Thymus (tissue), 11 donors: ENCODE measurements around the gene MARS2. TPM values are rescaled to one million over a fixed set of nuclear protein-coding genes. Genes with fewer than 3 reads are reported as not detected.
"Not testable (repeated sequence)": the region's sequence is repeated elsewhere in the genome, so short reads cannot be mapped to it uniquely, and the experiment has no call there.

Source experiments
- DNase-seq, 9 donors: peaks; one replicate each; pipeline ENCODE4 v3.0.0-alpha.2; 2013; ENCODE audit warnings: low spot score in 9 of 9, low read depth in 6 of 9, missing footprints in 1 of 9
- H3K27ac ChIP-seq, 2 donors: one replicate each; pipeline ENCODE4 v1.5.1; 2013; ENCODE audit warnings: control low read depth in 1 of 2, low read depth in 1 of 2, low read length in 1 of 2, mild to moderate bottlenecking in 1 of 2, moderate library complexity in 1 of 2
- H3K27me3 ChIP-seq, 2 donors: one replicate each; pipeline ENCODE4 v1.5.1; 2013; ENCODE audit warnings: low read length in 1 of 2; ENCODE audit not compliant: control insufficient read depth in 2 of 2, insufficient read depth in 1 of 2
- H3K36me3 ChIP-seq, 2 donors: one replicate each; pipeline ENCODE4 v1.5.1; 2013; ENCODE audit warnings: low read length in 1 of 2, mild to moderate bottlenecking in 1 of 2, moderate library complexity in 1 of 2; ENCODE audit not compliant: control insufficient read depth in 2 of 2, insufficient read depth in 2 of 2
- H3K4me1 ChIP-seq, 2 donors: one replicate each; pipeline ENCODE4 v1.5.1; 2013; ENCODE audit warnings: low read length in 2 of 2; ENCODE audit not compliant: control insufficient read depth in 2 of 2, insufficient read depth in 2 of 2
- H3K4me3 ChIP-seq, 2 donors: one replicate each; pipeline ENCODE4 v1.5.1; 2013; ENCODE audit warnings: low read length in 2 of 2, control low read depth in 1 of 2, mild to moderate bottlenecking in 1 of 2
- H3K9me3 ChIP-seq, 2 donors: one replicate each; pipeline ENCODE4 v1.5.1; 2013; ENCODE audit warnings: low read length in 1 of 2, mild to moderate bottlenecking in 1 of 2; ENCODE audit not compliant: control insufficient read depth in 2 of 2, insufficient read depth in 1 of 2
- WGBS: extraction: QIAGEN DNeasy Blood & Tissue Kit; methylation state at CpG from one replicate; pipeline ENCODE4 v1.1.7; 2013; 5-methylcytosine and 5-hydroxymethylcytosine counted together
- polyA plus RNA-seq: library from polyadenylated mRNA; stranded (reverse); fragments of 200-250 nt; gene quantifications from one replicate; pipeline ENCODE4 v1.2.3, GENCODE V29; 2013
- total RNA-seq: library from RNA; stranded (reverse); fragments of 120-200 nt; gene quantifications from one replicate; pipeline ENCODE4 v1.2.4, GENCODE V29; 2013
- donor health status: healthy.

The MARS2 gene
- total and polyA plus RNA-seq, 2 donors: 3.3 to 4.9 TPM

DNA sequence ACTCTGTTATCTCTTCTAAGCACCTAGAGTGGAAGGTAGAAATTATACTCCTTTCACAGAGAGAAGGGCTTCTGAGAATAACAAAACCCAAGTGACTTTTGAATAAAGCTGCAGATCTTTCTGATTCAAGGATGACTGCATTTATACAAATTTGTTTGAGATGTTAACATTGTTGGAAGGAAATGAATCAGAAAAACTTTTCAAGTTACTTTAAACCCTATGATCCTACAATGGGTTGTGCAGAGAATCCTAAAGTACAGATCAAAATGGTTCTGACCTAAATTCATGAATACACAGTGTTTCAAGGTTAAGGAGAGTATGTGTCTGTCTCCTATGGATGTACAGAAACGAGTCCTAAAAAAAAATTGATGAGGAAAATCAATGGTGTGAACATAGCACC, 31.6 kb upstream of the MARS2 start:
- Histone ChIP-seq H3K4me3 (no peak overlapping the region), H3K27me3 (no peaks in the 10 kb centered on the region), H3K36me3 (no peaks in the 10 kb centered on the region), H3K4me1 (no peaks in the 10 kb centered on the region), H3K9me3 (no peaks in the 10 kb centered on the region), H3K27ac (no peak overlapping the region)
- DNase-seq: no peak
- WGBS: 87% methylated on average over 1 of the region's 1 CpG

- WGBS: 90% methylated on average over 1 of the region's 1 CpG
- DNase-seq: no peak
- H3K27ac ChIP-seq: no peak overlapping the region
Measured at GRCh38 chr2:197674060-197674459, 31.1 kb upstream of the MARS2 start.

GRCh38 chr2:197674591-197674990, 30.6 kb upstream of the MARS2 start:
- H3K27ac ChIP-seq: no peak overlapping the region
- DNase-seq: no peak
- 82% methylated on average over 3 of the region's 3 CpGs for WGBS

More at GRCh38 chr2:197674060-197674459, 31.1 kb upstream of the MARS2 start:
- Histone ChIP-seq H3K4me3 (no peak overlapping the region), H3K27me3 (no peaks in the 10 kb centered on the region), H3K9me3 (no peaks in the 10 kb centered on the region), H3K4me1 (no peaks in the 10 kb centered on the region), H3K36me3 (no peaks in the 10 kb centered on the region)

GRCh38 chr2:197675246-197675645, 29.9 kb upstream of the MARS2 start, which contains the start of gene RFTN2:
TSS of gene RFTN2 (minus strand) at chr2:197675587. CDS start at chr2:197675458, 129 bp downstream.
- DNase-seq: no peak
- H3K9me3 ChIP-seq: no peaks in the 10 kb centered on the region
- no peaks in the 10 kb centered on the region for H3K4me1 ChIP-seq
- H3K4me3 ChIP-seq: no peak within 1 kb of the TSS
- no peaks in the 10 kb centered on the region for H3K27me3 ChIP-seq
- H3K36me3 ChIP-seq: no peaks in the 10 kb centered on the region
- 94% methylated on average over 3 of the region's 3 CpGs for WGBS
- no peak within 1 kb of the TSS for H3K27ac ChIP-seq

More at GRCh38 chr2:197674591-197674990, 30.6 kb upstream of the MARS2 start:
- Histone ChIP-seq H3K27me3 (no peaks in the 10 kb centered on the region), H3K4me3 (no peak overlapping the region), H3K36me3 (no peaks in the 10 kb centered on the region), H3K4me1 (no peaks in the 10 kb centered on the region), H3K9me3 (no peaks in the 10 kb centered on the region)

GRCh38 chr2:197675711-197676188, 29.4 kb upstream of the MARS2 start:
- Histone ChIP-seq H3K4me3 (no peak overlapping the region), H3K36me3 (no peaks in the 10 kb centered on the region), H3K9me3 (no peaks in the 10 kb centered on the region), H3K27me3 (no peaks in the 10 kb centered on the region), H3K4me1 (no peaks in the 10 kb centered on the region), H3K27ac (no peak overlapping the region)
- 72% methylated on average over 6 of the region's 6 CpGs for WGBS
- DNase-seq: no peak

GRCh38 chr2:197677056-197677455, 28.1 kb upstream of the MARS2 start:
- DNase-seq: no peak
- Histone ChIP-seq H3K36me3 (no peaks in the 10 kb centered on the region), H3K4me3 (no peak overlapping the region), H3K27ac (no peak overlapping the region), H3K4me1 (no peaks in the 10 kb centered on the region), H3K9me3 (no peaks in the 10 kb centered on the region), H3K27me3 (no peaks in the 10 kb centered on the region)
- WGBS: 95% methylated on average over 3 of the region's 3 CpGs

DNA sequence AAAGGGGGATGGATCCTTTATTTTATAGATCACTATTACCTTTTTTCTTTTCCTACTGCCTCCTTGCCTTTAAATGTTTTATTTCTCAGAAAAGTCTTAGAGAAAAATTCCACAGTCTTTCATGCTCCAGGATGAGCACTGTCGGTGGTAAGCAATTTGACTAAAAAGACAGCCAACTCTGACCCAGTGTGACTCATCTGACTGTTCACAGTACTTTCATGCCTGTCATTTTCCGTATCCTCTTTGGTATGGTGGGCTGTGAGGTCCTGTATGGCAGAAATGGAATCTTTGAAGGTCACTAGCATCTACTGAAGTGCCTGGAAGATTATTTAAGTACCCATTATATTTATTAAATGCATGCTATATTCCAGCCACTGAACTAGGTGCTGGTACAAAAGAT, 27.7 kb upstream of the MARS2 start:
- WGBS: 94% methylated on average over 2 of the region's 2 CpGs

DNA sequence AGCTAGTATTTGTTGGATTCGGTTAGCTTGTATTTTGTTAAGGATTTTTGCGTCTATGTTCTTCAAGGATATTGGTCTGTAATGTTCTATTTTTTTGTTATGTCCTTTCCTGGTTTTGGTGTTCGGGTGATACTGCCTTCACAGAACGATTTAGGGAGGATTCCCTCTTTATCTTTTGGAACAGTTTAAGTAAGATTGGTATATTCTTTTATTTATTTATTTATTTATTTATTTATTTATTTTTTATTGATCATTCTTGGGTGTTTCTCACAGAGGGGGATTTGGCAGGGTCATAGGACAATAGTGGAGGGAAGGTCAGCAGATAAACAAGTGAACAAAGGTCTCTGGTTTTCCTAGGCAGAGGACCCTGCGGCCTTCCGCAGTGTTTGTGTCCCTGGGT, 10.0 kb upstream of the MARS2 start:
- H3K27ac ChIP-seq, H3K9me3 ChIP-seq, H3K4me1 ChIP-seq, DNase-seq, H3K27me3 ChIP-seq, H3K36me3 ChIP-seq, H3K4me3 ChIP-seq: not testable (repeated sequence)
- 98% methylated on average over 4 of the region's 6 CpGs for WGBS

More for the DNA sequence above, 27.7 kb upstream of the MARS2 start:
- Histone ChIP-seq H3K9me3 (no peaks in the 10 kb centered on the region), H3K27me3 (no peaks in the 10 kb centered on the region), H3K36me3 (no peaks in the 10 kb centered on the region), H3K4me1 (no peaks in the 10 kb centered on the region), H3K27ac (no peak overlapping the region), H3K4me3 (no peak overlapping the region)
- DNase-seq: no peak

DNA sequence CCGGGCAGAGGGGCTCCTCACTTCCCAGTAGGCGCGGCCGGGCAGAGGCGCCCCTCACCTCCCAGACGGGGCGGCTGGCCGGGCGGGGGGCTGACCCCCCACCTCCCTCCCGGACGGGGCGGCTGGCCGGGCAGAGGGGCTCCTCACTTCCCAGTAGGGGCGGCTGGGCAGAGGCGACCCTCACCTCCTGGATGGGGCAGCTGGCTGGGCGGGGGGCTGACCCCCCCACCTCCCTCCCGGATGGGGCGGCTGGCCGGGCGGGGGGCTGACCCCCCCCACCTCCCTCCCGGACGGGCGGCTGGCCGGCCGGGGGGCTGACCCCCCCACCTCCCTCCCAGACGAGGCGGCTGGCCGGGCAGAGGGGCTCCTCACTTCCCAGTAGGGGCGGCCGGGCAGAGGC, 9.2 kb upstream of the MARS2 start:
- not testable (repeated sequence) for DNase-seq, H3K9me3 ChIP-seq, H3K36me3 ChIP-seq, H3K4me3 ChIP-seq, H3K4me1 ChIP-seq, H3K27ac ChIP-seq, H3K27me3 ChIP-seq
- WGBS: over 99% methylated on average over 21 of the region's 30 CpGs

DNA sequence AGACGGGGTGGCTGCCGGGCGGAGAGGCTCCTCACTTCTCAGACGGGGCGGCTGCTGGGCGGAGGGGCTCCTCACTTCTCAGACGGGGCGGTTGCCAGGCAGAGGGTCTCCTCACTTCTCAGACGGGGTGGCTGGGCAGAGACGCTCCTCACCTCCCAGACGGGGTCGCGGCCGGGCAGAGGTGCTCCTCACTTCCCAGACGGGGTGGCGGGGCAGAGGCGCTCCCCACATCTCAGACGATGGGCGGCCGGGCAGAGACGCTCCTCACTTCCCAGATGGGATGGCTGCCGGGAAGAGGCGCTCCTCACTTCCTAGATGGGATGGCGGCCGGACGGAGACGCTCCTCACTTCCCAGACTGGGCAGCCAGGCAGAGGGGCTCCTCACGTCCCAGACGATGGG, 8.6 kb upstream of the MARS2 start:
- not testable (repeated sequence) for DNase-seq, H3K9me3 ChIP-seq, H3K36me3 ChIP-seq, H3K27me3 ChIP-seq, H3K27ac ChIP-seq, H3K4me1 ChIP-seq, H3K4me3 ChIP-seq
- 95% methylated on average over 22 of the region's 29 CpGs for WGBS
